Loucy (cell line): ENCODE data around the gene ZNF148.

ENCODE experiments used
- CTCF ChIP-seq: fragments of 200-600 bp; sonication (generic); conservative IDR thresholded peaks from 2 replicates; pipeline ENCODE4 v1.5.1; 2014; ENCODE audit warnings: mild to moderate bottlenecking, antibody characterized with exemption, low read length
- EZH2phosphoT487 ChIP-seq: fragments of 200-600 bp; IDR thresholded peaks from 2 replicates; pipeline ENCODE4 v1.6.1; 2018; ENCODE audit warnings: antibody characterized with exemption, mild to moderate bottlenecking, moderate library complexity, borderline replicate concordance

GRCh38 chr3:125261031-125261430 is 114.1 kb downstream of the ZNF148 start:
- TF ChIP-seq CTCF: no peak
- TF ChIP-seq EZH2phosphoT487: no peak
